Heart left ventricle (tissue), 13 donors: Measurements from ENCODE around the gene PCDHB4.

Experiments used
- POLR2A ChIP-seq, 2 donors: fragments of 450-650 bp; IDR thresholded peaks; one replicate each; pipeline ENCODE4 v1.6.1; 2017; ENCODE audit warnings: antibody characterized with exemption in 2 of 2, mild to moderate bottlenecking in 2 of 2, moderate library complexity in 2 of 2
- TF ChIP-seq, protein P1 (sequence below), 12 donors: fragments of 200-600 bp; sonication (generic) in 4 of 12; IDR thresholded peaks; one replicate each; pipeline versions ENCODE4 v1.5.0 to v1.8.0; 2018 to 2022; ENCODE audit warnings: antibody characterized with exemption in 12 of 12, mild to moderate bottlenecking in 5 of 12
- donor health status: ischemic (EF 13 %, LVEDD 7.1; RV severe dilation, severe dysfunction).
- donor health status: DM: no; HTN: yes; CAD: no.
- donor health status: DM: no; HTN: no; CAD: no.
- donor health status: ischemic (EF 25% LVEDD 6.9; RV normal size, moderate dysfunction).
- donor health status: ischemic (EF 25% LVEDD 5.7; RV mildly dilated, moderate dysfunction).
- donor health status: ischemic (EF 35%, LVEDD 5.7; RV mildly dilated, moderate dysfunction).
- donor health status: nonischemic (EF 11% LVEDD 7.7; RV severe dilation, severe dysfunction).
- donor health status: DM: yes; HTN: yes; CAD: no.
- donor health status: PGD.
- donor health status: ischemic (EF 29% LVEDD 5.4; RV normal size, mild dysfunction).
- donor health status: nonischemic (EF 23%, LVEDD 6.1; RV moderate dilation, normal function).

GRCh38 chr5:141094481-141095262, 26.9 kb upstream of the PCDHB4 start, which contains the start of gene PCDHB2:
- TF ChIP-seq, protein P1, sequence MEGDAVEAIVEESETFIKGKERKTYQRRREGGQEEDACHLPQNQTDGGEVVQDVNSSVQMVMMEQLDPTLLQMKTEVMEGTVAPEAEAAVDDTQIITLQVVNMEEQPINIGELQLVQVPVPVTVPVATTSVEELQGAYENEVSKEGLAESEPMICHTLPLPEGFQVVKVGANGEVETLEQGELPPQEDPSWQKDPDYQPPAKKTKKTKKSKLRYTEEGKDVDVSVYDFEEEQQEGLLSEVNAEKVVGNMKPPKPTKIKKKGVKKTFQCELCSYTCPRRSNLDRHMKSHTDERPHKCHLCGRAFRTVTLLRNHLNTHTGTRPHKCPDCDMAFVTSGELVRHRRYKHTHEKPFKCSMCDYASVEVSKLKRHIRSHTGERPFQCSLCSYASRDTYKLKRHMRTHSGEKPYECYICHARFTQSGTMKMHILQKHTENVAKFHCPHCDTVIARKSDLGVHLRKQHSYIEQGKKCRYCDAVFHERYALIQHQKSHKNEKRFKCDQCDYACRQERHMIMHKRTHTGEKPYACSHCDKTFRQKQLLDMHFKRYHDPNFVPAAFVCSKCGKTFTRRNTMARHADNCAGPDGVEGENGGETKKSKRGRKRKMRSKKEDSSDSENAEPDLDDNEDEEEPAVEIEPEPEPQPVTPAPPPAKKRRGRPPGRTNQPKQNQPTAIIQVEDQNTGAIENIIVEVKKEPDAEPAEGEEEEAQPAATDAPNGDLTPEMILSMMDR (IDR thresholded peaks at IDR 0.05): peak in 11 of 12 donors; percentile 15 to 51 (median 37)
- TF ChIP-seq POLR2A (IDR thresholded peaks at IDR 0.05): no peak
